ENCODE data around the gene UXS1.

Gene UXS1

GRCh38 chr2:106059416-106060065 lies 134.6 kb downstream of the UXS1 start:
- no peak for TF ChIP-seq CTCF (IDR thresholded peaks at IDR 0.05)

- no peak for TF ChIP-seq CTCF (IDR thresholded peaks at IDR 0.05)
Observed at GRCh38 chr2:106058469-106059137, 135.5 kb downstream of the UXS1 start.

- no peak for TF ChIP-seq CTCF (IDR thresholded peaks at IDR 0.05)
Observed at GRCh38 chr2:106057206-106057605, 136.9 kb downstream of the UXS1 start.

- TF ChIP-seq CTCF (IDR thresholded peaks at IDR 0.05), result no peak
Observed at GRCh38 chr2:106054880-106055655, 139.0 kb downstream of the UXS1 start.

- TF ChIP-seq CTCF (IDR thresholded peaks at IDR 0.05), result no peak
Observed at GRCh38 chr2:106054321-106054720, 139.8 kb downstream of the UXS1 start.

- TF ChIP-seq CTCF (IDR thresholded peaks at IDR 0.05), result no peak
Observed at GRCh38 chr2:106053581-106053980, 140.5 kb downstream of the UXS1 start.

GRCh38 chr2:106053116-106053515 lies 141.0 kb downstream of the UXS1 start:
- TF ChIP-seq CTCF (IDR thresholded peaks at IDR 0.05), result no peak
